ENCODE data around the gene RNF111. TPM values are rescaled to one million over a fixed set of nuclear protein-coding genes. Genes with fewer than 3 reads are reported as not detected.

The RNF111 gene
- polyA plus RNA-seq, 1 donor from 2014 or later: 25.8 TPM

DNA sequence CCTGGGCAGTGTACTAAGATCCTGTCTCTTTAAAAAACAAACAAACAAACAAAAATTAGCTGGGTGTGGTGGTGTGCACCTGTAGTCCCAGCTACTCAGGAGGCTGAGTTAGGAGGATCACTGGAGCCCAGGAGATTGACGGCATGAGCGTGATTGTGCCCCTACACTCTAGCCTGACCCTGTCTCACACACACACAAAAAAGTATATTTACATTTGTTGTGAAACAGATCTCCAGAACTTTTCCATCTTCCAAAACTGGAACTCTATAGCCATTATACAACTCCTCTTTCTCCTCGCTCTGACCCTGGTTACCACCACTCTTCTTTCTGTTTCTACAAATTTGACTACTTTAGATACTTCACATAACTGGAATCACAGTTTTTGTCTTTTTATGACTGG lies 61.4 kb downstream of the RNF111 start:
- peaks cover 44% of the 10 kb centered on the region for H3K79me2 ChIP-seq (replicated peaks; ENCODE audit: insufficient read depth, low read length)
- no peak overlapping the region for H3K4me3 ChIP-seq (ENCODE audit: low read length)
- H3K4me2 ChIP-seq (ENCODE audit: low read length): no peak overlapping the region
- H4K20me1 ChIP-seq (ENCODE audit: insufficient read depth): no peaks in the 10 kb centered on the region
- no peaks in the 10 kb centered on the region for H3K9me2 ChIP-seq (ENCODE audit: insufficient read depth, low read length)
- no peak overlapping the region for H3K27ac ChIP-seq (ENCODE audit: low read length)
- H3F3A ChIP-seq (ENCODE audit: insufficient read depth, low read length, poor library complexity, severe bottlenecking): no peaks in the 10 kb centered on the region
- H2AFZ ChIP-seq (ENCODE audit: low read depth, low read length): no peak overlapping the region
- H3K9me3 ChIP-seq (ENCODE audit: low read length): no peaks in the 10 kb centered on the region
- H3K9ac ChIP-seq (ENCODE audit: low read length): no peak overlapping the region
- no peaks in the 10 kb centered on the region for H3K36me3 ChIP-seq (ENCODE audit: insufficient read depth, low read length)
- TF ChIP-seq, protein P1, sequence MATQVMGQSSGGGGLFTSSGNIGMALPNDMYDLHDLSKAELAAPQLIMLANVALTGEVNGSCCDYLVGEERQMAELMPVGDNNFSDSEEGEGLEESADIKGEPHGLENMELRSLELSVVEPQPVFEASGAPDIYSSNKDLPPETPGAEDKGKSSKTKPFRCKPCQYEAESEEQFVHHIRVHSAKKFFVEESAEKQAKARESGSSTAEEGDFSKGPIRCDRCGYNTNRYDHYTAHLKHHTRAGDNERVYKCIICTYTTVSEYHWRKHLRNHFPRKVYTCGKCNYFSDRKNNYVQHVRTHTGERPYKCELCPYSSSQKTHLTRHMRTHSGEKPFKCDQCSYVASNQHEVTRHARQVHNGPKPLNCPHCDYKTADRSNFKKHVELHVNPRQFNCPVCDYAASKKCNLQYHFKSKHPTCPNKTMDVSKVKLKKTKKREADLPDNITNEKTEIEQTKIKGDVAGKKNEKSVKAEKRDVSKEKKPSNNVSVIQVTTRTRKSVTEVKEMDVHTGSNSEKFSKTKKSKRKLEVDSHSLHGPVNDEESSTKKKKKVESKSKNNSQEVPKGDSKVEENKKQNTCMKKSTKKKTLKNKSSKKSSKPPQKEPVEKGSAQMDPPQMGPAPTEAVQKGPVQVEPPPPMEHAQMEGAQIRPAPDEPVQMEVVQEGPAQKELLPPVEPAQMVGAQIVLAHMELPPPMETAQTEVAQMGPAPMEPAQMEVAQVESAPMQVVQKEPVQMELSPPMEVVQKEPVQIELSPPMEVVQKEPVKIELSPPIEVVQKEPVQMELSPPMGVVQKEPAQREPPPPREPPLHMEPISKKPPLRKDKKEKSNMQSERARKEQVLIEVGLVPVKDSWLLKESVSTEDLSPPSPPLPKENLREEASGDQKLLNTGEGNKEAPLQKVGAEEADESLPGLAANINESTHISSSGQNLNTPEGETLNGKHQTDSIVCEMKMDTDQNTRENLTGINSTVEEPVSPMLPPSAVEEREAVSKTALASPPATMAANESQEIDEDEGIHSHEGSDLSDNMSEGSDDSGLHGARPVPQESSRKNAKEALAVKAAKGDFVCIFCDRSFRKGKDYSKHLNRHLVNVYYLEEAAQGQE (IDR thresholded peaks at IDR 0.05; ENCODE audit: borderline replicate concordance): no peak
- TF ChIP-seq SMC3 (conservative IDR thresholded peaks at IDR 0.05; ENCODE audit: poor library complexity): no peak
- TF ChIP-seq TAF1 (IDR thresholded peaks at IDR 0.05; ENCODE audit: low read depth): no peak
- TF ChIP-seq, protein P2, sequence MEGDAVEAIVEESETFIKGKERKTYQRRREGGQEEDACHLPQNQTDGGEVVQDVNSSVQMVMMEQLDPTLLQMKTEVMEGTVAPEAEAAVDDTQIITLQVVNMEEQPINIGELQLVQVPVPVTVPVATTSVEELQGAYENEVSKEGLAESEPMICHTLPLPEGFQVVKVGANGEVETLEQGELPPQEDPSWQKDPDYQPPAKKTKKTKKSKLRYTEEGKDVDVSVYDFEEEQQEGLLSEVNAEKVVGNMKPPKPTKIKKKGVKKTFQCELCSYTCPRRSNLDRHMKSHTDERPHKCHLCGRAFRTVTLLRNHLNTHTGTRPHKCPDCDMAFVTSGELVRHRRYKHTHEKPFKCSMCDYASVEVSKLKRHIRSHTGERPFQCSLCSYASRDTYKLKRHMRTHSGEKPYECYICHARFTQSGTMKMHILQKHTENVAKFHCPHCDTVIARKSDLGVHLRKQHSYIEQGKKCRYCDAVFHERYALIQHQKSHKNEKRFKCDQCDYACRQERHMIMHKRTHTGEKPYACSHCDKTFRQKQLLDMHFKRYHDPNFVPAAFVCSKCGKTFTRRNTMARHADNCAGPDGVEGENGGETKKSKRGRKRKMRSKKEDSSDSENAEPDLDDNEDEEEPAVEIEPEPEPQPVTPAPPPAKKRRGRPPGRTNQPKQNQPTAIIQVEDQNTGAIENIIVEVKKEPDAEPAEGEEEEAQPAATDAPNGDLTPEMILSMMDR (IDR thresholded peaks at IDR 0.05; ENCODE audit: poor library complexity, severe bottlenecking): no peak
- no peak for TF ChIP-seq RAD21 (conservative IDR thresholded peaks at IDR 0.05)
- TF ChIP-seq POLR2AphosphoS5 (IDR thresholded peaks at IDR 0.05): no peak
- TF ChIP-seq EZH2 (IDR thresholded peaks at IDR 0.05; ENCODE audit: borderline replicate concordance, insufficient read depth, low read length, poor library complexity, severe bottlenecking): no peak
- TF ChIP-seq MXI1 (conservative IDR thresholded peaks at IDR 0.05; ENCODE audit: poor library complexity, severe bottlenecking): no peak
- TF ChIP-seq EP300 (conservative IDR thresholded peaks at IDR 0.05; ENCODE audit: poor library complexity, severe bottlenecking): no peak
- H3K27me3 ChIP-seq (ENCODE audit: insufficient read depth, low read depth, low read length): no peaks in the 10 kb centered on the region

DNA sequence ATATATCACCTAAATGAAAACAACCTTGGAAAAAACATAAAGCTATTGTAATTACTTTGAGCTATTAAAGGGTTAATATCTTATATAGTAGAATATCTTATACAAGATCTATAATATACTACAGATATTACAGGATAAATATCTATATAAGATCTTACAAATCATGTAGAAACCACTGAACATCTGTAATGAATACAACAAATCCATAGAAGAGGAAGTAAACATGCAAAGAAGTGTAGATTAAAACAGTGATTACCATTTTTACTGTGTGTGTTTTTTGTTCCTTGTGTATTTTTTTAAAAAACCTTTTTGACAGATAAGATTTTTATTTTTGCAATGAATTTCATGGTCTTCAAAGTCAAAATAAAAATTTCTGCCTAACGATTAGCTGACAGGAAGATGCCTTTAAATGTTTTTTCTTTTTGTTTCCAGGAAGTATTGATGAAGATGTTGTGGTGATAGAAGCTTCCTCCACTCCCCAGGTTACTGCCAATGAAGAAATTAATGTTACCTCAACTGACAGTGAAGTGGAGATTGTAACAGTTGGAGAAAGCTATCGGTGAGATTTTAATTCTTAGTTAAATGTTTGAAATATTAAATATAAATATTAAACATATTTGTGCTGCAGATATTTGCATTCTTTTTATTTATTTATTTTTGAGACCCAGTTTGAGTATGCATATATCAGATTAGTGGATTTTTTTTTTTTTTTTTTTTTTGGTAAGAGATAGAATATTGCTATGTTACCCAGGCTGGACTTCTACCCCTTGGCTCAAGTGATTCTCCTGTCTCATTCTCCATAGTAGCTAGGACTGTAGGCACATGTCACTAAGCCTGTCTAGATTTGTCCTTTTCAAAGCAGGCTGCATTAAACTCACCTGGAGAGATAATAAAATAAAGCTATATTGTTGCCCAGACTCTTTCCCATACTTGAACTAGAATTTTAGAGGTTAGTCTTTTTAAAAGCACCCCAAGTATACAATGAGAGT lies 64.7 kb downstream of the RNF111 start:
- Histone ChIP-seq H3F3A (ENCODE audit: insufficient read depth, low read length, poor library complexity, severe bottlenecking) (no peaks in the 10 kb centered on the region), H3K36me3 (ENCODE audit: insufficient read depth, low read length) (peaks cover 7% of the 10 kb centered on the region)

More for the DNA sequence above, 64.7 kb downstream of the RNF111 start:
- Histone ChIP-seq H3K79me2 (replicated peaks; ENCODE audit: insufficient read depth, low read length) (peaks cover 18% of the 10 kb centered on the region), H3K4me2 (ENCODE audit: low read length) (no peak overlapping the region), H3K27ac (ENCODE audit: low read length) (no peak overlapping the region), H3K27me3 (ENCODE audit: insufficient read depth, low read depth, low read length) (no peaks in the 10 kb centered on the region), H3K9ac (ENCODE audit: low read length) (no peak overlapping the region), H3K9me3 (ENCODE audit: low read length) (no peaks in the 10 kb centered on the region), H3K4me3 (ENCODE audit: low read length) (no peak overlapping the region), H3K9me2 (ENCODE audit: insufficient read depth, low read length) (no peaks in the 10 kb centered on the region), H4K20me1 (ENCODE audit: insufficient read depth) (no peaks in the 10 kb centered on the region), H2AFZ (ENCODE audit: low read depth, low read length) (no peak overlapping the region)
- no peak for TF ChIP-seq POLR2AphosphoS5 (IDR thresholded peaks at IDR 0.05)
- TF ChIP-seq SMC3 (conservative IDR thresholded peaks at IDR 0.05; ENCODE audit: poor library complexity): no peak
- no peak for TF ChIP-seq EZH2 (IDR thresholded peaks at IDR 0.05; ENCODE audit: borderline replicate concordance, insufficient read depth, low read length, poor library complexity, severe bottlenecking)
- no peak for TF ChIP-seq EP300 (conservative IDR thresholded peaks at IDR 0.05; ENCODE audit: poor library complexity, severe bottlenecking)
- TF ChIP-seq TAF1 (IDR thresholded peaks at IDR 0.05; ENCODE audit: low read depth): no peak
- TF ChIP-seq, protein P1 (IDR thresholded peaks at IDR 0.05; ENCODE audit: borderline replicate concordance): no peak
- no peak for TF ChIP-seq RAD21 (conservative IDR thresholded peaks at IDR 0.05)
- TF ChIP-seq, protein P2 (IDR thresholded peaks at IDR 0.05; ENCODE audit: poor library complexity, severe bottlenecking): no peak
- no peak for TF ChIP-seq MXI1 (conservative IDR thresholded peaks at IDR 0.05; ENCODE audit: poor library complexity, severe bottlenecking)
